Omental fat pad (tissue), 4 donors: ENCODE results near the gene SIRPA. TPM values are rescaled to one million over a fixed set of nuclear protein-coding genes. Genes with fewer than 3 reads are reported as not detected.

ENCODE experiments used
- ATAC-seq: fragments of 150-250 bp; one replicate; pipeline ENCODE4 v1.9.1; 2016; ENCODE audit warnings: mild to moderate bottlenecking, moderate library complexity; ENCODE audit not compliant: low FRiP score
- DNase-seq: peaks from one replicate; pipeline ENCODE4 v3.0.0-alpha.2; 2019; ENCODE audit warnings: low spot score
- total RNA-seq, 4 donors: library from RNA; depleted of rRNA; stranded (reverse); fragments of >200 nt; gene quantifications; one replicate each; pipeline ENCODE4 v1.1.0, GENCODE V29; 2016
- TF ChIP-seq, protein P1 (sequence below), 3 donors: fragments of 450-650 bp; IDR thresholded peaks; one replicate each; pipeline ENCODE4 v1.5.1; 2016 to 2017; ENCODE audit warnings: antibody characterized with exemption in 3 of 3, mild to moderate bottlenecking in 3 of 3, moderate library complexity in 2 of 3

Gene SIRPA
- total RNA-seq, 4 donors from 2014 or later = 51.9 to 86.1 (median 77.0) TPM

DNA sequence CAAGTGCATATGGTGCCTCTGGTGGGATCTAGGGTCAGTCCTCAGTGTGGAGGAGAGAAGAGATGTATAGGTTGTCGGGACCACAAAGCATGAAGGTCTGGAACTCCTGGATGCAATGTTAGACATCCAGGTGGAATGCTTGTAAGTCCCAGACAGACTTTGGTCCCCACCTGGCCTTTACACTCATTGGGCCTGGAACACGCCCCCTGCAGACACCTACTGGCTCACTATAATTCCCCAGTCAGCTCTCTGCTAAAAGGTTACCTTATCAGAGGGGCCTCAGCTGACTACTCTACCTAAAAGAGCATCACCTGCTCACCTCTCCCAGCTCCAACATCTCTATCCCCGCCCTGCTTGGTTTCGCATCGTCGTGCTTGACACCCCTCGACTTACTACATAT is 41.7 kb upstream of the SIRPA start:
- ATAC-seq = no peak
- TF ChIP-seq, protein P1, sequence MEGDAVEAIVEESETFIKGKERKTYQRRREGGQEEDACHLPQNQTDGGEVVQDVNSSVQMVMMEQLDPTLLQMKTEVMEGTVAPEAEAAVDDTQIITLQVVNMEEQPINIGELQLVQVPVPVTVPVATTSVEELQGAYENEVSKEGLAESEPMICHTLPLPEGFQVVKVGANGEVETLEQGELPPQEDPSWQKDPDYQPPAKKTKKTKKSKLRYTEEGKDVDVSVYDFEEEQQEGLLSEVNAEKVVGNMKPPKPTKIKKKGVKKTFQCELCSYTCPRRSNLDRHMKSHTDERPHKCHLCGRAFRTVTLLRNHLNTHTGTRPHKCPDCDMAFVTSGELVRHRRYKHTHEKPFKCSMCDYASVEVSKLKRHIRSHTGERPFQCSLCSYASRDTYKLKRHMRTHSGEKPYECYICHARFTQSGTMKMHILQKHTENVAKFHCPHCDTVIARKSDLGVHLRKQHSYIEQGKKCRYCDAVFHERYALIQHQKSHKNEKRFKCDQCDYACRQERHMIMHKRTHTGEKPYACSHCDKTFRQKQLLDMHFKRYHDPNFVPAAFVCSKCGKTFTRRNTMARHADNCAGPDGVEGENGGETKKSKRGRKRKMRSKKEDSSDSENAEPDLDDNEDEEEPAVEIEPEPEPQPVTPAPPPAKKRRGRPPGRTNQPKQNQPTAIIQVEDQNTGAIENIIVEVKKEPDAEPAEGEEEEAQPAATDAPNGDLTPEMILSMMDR (IDR thresholded peaks at IDR 0.05) = no peak
- DNase-seq = no peak

- TF ChIP-seq, protein P1 (IDR thresholded peaks at IDR 0.05) = no peak
- DNase-seq (no peak), ATAC-seq (no peak)
These were observed 41.0 kb upstream of the SIRPA start for GRCh38 chr20:1854246-1854645.

GRCh38 chr20:1855109-1855508 is 40.1 kb upstream of the SIRPA start:
- TF ChIP-seq, protein P1 (IDR thresholded peaks at IDR 0.05) = no peak
- ATAC-seq = no peak
- no peak for DNase-seq

- TF ChIP-seq, protein P1 (IDR thresholded peaks at IDR 0.05) = no peak
- no peak for DNase-seq
- no peak for ATAC-seq
These were observed 39.5 kb upstream of the SIRPA start for GRCh38 chr20:1855690-1856089.

DNA sequence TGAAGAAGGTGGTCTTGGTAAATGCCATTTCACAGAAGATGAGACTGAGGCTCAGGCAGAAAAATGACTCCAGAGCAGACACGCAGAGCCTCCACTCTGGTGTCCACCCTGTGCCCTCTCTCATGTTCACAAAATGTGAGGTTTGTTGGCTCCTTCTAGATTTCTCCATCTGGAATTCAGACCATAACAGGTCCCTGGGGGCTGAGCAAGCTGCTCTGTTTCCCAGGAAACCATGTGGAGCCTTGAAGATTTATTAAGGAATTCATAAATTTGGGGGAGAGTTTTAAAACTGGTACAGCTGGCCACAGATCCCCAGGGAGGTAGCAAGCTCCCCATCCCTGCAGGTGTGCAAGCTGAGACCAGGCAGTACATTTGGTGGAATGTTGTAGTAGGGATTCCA is 38.8 kb upstream of the SIRPA start:
- DNase-seq = no peak
- TF ChIP-seq, protein P1 (IDR thresholded peaks at IDR 0.05) = no peak
- ATAC-seq = no peak

GRCh38 chr20:1857466-1857865 is 37.7 kb upstream of the SIRPA start:
- TF ChIP-seq, protein P1 (IDR thresholded peaks at IDR 0.05) = no peak
- ATAC-seq (no peak), DNase-seq (no peak)

DNA sequence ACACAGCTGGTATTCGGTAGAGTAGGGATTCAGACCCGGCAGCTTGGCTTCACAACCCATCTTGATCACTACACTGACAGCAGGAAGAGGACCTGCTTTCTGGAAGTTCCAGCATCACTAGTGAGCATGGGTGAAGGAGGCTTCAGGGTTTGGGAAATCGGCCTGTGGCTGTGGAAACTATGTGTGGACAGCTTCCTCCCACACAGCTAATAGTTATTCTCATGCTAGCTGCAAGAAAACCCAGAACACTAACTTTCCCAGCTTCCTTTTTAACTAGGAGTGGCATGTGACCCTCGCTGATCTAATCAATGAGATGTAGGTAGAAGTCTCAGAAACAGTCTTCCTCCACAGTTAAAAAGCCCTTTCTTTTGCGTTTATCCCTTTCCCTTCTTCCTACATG is 36.3 kb upstream of the SIRPA start:
- TF ChIP-seq, protein P1 (IDR thresholded peaks at IDR 0.05) = no peak
- DNase-seq (no peak), ATAC-seq (no peak)
